NOMO-1 treated with dmso at 0.1 percent for 144 hours (cell line): ENCODE data around the gene USP16.

Source experiments
- DNase-seq: peaks from one replicate; lab custom pipeline; 2025; ENCODE audit not compliant: unreplicated experiment; lab: John Stamatoyannopoulos, UW

The USP16 gene

GRCh38 chr21:29082046-29082815 is 57.8 kb downstream of the USP16 start:
- no peak for DNase-seq

GRCh38 chr21:29083306-29083705 is 58.8 kb downstream of the USP16 start:
- DNase-seq: no peak

- DNase-seq: no peak
Measured at GRCh38 chr21:29084372-29084771, 59.9 kb downstream of the USP16 start.

GRCh38 chr21:29085106-29085752 is 60.8 kb downstream of the USP16 start:
- DNase-seq: no peak

- no peak for DNase-seq
Measured at GRCh38 chr21:29091033-29091432, 66.6 kb downstream of the USP16 start.

- DNase-seq: no peak
Measured at GRCh38 chr21:29092102-29092959, 67.9 kb downstream of the USP16 start.

- no peak for DNase-seq
Measured at GRCh38 chr21:29096218-29097015, 71.9 kb downstream of the USP16 start.

- DNase-seq: no peak
Measured at GRCh38 chr21:29098156-29098555, 73.7 kb downstream of the USP16 start.

GRCh38 chr21:29102791-29103257 is 78.4 kb downstream of the USP16 start:
- no peak for DNase-seq
